OCI-LY7 (cell line): ENCODE measurements around the gene ARMC9.

Experiments
- EZH2phosphoT487 ChIP-seq: fragments of 200-600 bp; sonication (generic); IDR thresholded peaks from 2 replicates; pipeline ENCODE4 v1.6.1; 2018; ENCODE audit warnings: low read depth, borderline replicate concordance, mild to moderate bottlenecking, mixed run types, antibody characterized with exemption, low read length, moderate library complexity, mixed read lengths
- TF ChIP-seq, protein P1 (sequence below): fragments of 200-600 bp; sonication (generic); conservative IDR thresholded peaks from 2 replicates; pipeline ENCODE4 v1.5.1; 2014; ENCODE audit warnings: mild to moderate bottlenecking, antibody characterized with exemption, low read length, moderate library complexity, mixed read lengths

DNA sequence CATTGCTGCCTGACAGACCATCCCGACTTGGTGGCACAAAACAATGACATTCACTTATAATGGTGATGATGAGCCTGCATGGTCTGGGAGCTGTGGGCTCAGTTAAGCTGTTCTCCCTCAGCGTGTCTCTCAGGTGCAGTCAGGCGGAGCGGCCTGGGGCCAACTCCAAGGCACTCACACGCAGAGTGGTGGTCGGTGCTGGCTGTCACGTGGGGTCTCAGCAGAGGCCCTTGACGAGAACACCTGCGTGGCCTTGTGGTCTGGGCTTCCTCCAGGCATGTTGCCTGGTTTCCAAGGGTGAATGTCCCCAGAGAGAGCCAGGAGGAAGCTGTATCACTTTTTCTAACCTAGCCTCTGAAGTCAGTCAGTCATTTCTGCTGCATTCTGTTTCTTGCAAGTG, 29.8 kb downstream of the ARMC9 start:
- TF ChIP-seq, protein P1, sequence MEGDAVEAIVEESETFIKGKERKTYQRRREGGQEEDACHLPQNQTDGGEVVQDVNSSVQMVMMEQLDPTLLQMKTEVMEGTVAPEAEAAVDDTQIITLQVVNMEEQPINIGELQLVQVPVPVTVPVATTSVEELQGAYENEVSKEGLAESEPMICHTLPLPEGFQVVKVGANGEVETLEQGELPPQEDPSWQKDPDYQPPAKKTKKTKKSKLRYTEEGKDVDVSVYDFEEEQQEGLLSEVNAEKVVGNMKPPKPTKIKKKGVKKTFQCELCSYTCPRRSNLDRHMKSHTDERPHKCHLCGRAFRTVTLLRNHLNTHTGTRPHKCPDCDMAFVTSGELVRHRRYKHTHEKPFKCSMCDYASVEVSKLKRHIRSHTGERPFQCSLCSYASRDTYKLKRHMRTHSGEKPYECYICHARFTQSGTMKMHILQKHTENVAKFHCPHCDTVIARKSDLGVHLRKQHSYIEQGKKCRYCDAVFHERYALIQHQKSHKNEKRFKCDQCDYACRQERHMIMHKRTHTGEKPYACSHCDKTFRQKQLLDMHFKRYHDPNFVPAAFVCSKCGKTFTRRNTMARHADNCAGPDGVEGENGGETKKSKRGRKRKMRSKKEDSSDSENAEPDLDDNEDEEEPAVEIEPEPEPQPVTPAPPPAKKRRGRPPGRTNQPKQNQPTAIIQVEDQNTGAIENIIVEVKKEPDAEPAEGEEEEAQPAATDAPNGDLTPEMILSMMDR: no peak
- TF ChIP-seq EZH2phosphoT487: no peak
